Panc1 (cell line): ENCODE data around the gene POLR3F. TPM values are rescaled to one million over a fixed set of nuclear protein-coding genes. Genes with fewer than 3 reads are reported as not detected.
A peak's percentile ranks its signal among the peaks of the same experiment; 100 is the strongest.

Experiments
- ATAC-seq: fragments of 200-7000 bp; cut with Tn5 transposase; 2 replicates; pipeline ENCODE4 v1.9.1; 2020; ENCODE audit warnings: mild to moderate bottlenecking, moderate library complexity
- Bru-seq: library from RNA; stranded (reverse); fragments of 400-500 nt; gene quantifications from one replicate; lab custom pipeline; 2021; lab: Mats Ljungman, UMichigan
- BruChase-seq, 2 experiments: library from RNA; stranded (reverse); fragments of 400-500 nt; gene quantifications; one replicate each; lab custom pipeline; 2021; lab: Mats Ljungman, UMichigan
- BruUV-seq: library from RNA; stranded (reverse); fragments of 400-500 nt; replicated peaks from 2 replicates; lab custom pipeline; 2021; lab: Mats Ljungman, UMichigan
- CTCF ChIA-PET: fragments of 300-600 bp; sonication (Branson Sonifier 250); formaldehyde crosslinking; loops from one replicate; lab custom pipeline; 2022; ENCODE audit warnings: antibody characterized with exemption; lab: Charles Lee
- POLR2A ChIA-PET: fragments of 300-600 bp; sonication (Branson Sonifier 250); formaldehyde crosslinking; loops from one replicate; lab custom pipeline; 2022; ENCODE audit warnings: antibody characterized with exemption; lab: Charles Lee
- DNase-seq: peaks from one replicate; pipeline ENCODE4 v3.0.0-alpha.2; 2010; ENCODE audit warnings: low read depth, low spot score
- H3K27ac ChIP-seq: 2 replicates; pipeline ENCODE4 v1.5.1; 2011; ENCODE audit warnings: mild to moderate bottlenecking, low read length, inconsistent platforms
- H3K27me3 ChIP-seq: fragments of 200-500 bp; sonication (Bioruptor generic); 2 replicates; pipeline ENCODE4 v1.6.0; 2014; ENCODE audit warnings: low read length, inconsistent platforms; ENCODE audit not compliant: control insufficient read depth, insufficient read depth
- H3K36me3 ChIP-seq: fragments of 200-500 bp; sonication (Bioruptor generic); 2 replicates; pipeline ENCODE4 v1.5.1; 2014; ENCODE audit warnings: inconsistent platforms, mild to moderate bottlenecking, low read length, moderate library complexity; ENCODE audit not compliant: control insufficient read depth, insufficient read depth
- H3K4me1 ChIP-seq: 2 replicates; pipeline ENCODE4 v1.5.1; 2011; ENCODE audit warnings: inconsistent platforms, mild to moderate bottlenecking, low read length, moderate library complexity; ENCODE audit not compliant: control insufficient read depth, insufficient read depth
- H3K4me3 ChIP-seq, 2 experiments: 2 replicates each; pipeline ENCODE4 v1.5.1; 2011 to 2012; ENCODE audit warnings: low read depth in 2 of 2, low read length in 2 of 2, mild to moderate bottlenecking in 2 of 2, inconsistent platforms in 1 of 2, moderate library complexity in 1 of 2
- H3K9me3 ChIP-seq: fragments of 200-500 bp; sonication (Bioruptor generic); 2 replicates; pipeline ENCODE4 v1.5.1; 2014; ENCODE audit warnings: low read depth, mild to moderate bottlenecking, inconsistent platforms, low read length, moderate library complexity; ENCODE audit not compliant: control insufficient read depth, insufficient read depth
- POLR2AphosphoS5 ChIP-seq: IDR thresholded peaks from 2 replicates; pipeline ENCODE4 v1.6.1; 2012; ENCODE audit warnings: mild to moderate bottlenecking, low read depth, low read length, moderate library complexity
- SIN3A ChIP-seq: IDR thresholded peaks from 2 replicates; pipeline ENCODE4 v1.6.1; 2012; ENCODE audit warnings: low read depth, mild to moderate bottlenecking, low read length, moderate library complexity, borderline replicate concordance; ENCODE audit not compliant: insufficient read depth
- TCF7L2 ChIP-seq: IDR thresholded peaks from 2 replicates; pipeline ENCODE4 v1.6.1; 2011; ENCODE audit warnings: mild to moderate bottlenecking, low read depth, low read length, inconsistent platforms
- in situ Hi-C: cut with HindIII; loops from 2 replicates; pipeline ENCODE4 v1.10.0; 2016; ENCODE audit warnings: low sequenced_read_pairs, low pct_unique_long_range_greater_than_20kb
- intact Hi-C: fragments of 100-400 bp; cut with micrococcal nuclease; formaldehyde crosslinking; loops from one replicate; pipeline ENCODE4 v1.10.0; 2022; ENCODE audit not compliant: unreplicated experiment
- long read RNA-seq: library from polyadenylated mRNA; unstranded; transcript quantifications from one replicate; pipeline ENCODE4 v2.0.0, GENCODE V29; 2021; ENCODE audit not compliant: unreplicated experiment
- polyA plus RNA-seq: library from polyadenylated mRNA; unstranded; fragments of >200 nt; gene quantifications from one replicate; pipeline ENCODE4 v1.2.1, GENCODE V29; 2012; ENCODE audit warnings: missing spikeins; ENCODE audit not compliant: insufficient read length
- total RNA-seq: library from RNA; stranded (reverse); gene quantifications from one replicate; pipeline ENCODE4 v1.2.1, GENCODE V29; 2021; ENCODE audit not compliant: unreplicated experiment
- TF ChIP-seq, protein P1 (sequence below), 2 experiments: IDR thresholded peaks; 2 replicates each; pipeline ENCODE4 v1.6.1; 2011 to 2012; ENCODE audit warnings: low read depth in 2 of 2, control low read depth in 1 of 2, low read length in 1 of 2, mild to moderate bottlenecking in 1 of 2, moderate library complexity in 1 of 2; ENCODE audit not compliant: insufficient read depth in 1 of 2
- TF ChIP-seq, protein P2 (sequence below): fragments of 450-650 bp; IDR thresholded peaks from 2 replicates; pipeline ENCODE4 v1.5.1; 2017; ENCODE audit warnings: mild to moderate bottlenecking

Gene POLR3F, protein sequence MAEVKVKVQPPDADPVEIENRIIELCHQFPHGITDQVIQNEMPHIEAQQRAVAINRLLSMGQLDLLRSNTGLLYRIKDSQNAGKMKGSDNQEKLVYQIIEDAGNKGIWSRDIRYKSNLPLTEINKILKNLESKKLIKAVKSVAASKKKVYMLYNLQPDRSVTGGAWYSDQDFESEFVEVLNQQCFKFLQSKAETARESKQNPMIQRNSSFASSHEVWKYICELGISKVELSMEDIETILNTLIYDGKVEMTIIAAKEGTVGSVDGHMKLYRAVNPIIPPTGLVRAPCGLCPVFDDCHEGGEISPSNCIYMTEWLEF
- total RNA-seq = 11.1 TPM
- polyA plus RNA-seq = 8.0 TPM
- percentile 80 among the genes with signal in this experiment for Bru-seq, nascent RNA
- BruChase-seq, experiment 1, labeled RNA remaining after a 2-hour chase = percentile 80 among the genes with signal in this experiment
- percentile 69 among the genes with signal in this experiment for BruChase-seq, experiment 2, labeled RNA remaining after a 6-hour chase
- long read RNA-seq, transcript POLR3F-201 (9 exons, 2,416 nt) = major isoform, 13 of 16 reads
- long read RNA-seq, partial matches to known transcripts = 1 of 16 reads
- long read RNA-seq, other reads (novel, unspliced or antisense) = 2 of 16 reads

DNA sequence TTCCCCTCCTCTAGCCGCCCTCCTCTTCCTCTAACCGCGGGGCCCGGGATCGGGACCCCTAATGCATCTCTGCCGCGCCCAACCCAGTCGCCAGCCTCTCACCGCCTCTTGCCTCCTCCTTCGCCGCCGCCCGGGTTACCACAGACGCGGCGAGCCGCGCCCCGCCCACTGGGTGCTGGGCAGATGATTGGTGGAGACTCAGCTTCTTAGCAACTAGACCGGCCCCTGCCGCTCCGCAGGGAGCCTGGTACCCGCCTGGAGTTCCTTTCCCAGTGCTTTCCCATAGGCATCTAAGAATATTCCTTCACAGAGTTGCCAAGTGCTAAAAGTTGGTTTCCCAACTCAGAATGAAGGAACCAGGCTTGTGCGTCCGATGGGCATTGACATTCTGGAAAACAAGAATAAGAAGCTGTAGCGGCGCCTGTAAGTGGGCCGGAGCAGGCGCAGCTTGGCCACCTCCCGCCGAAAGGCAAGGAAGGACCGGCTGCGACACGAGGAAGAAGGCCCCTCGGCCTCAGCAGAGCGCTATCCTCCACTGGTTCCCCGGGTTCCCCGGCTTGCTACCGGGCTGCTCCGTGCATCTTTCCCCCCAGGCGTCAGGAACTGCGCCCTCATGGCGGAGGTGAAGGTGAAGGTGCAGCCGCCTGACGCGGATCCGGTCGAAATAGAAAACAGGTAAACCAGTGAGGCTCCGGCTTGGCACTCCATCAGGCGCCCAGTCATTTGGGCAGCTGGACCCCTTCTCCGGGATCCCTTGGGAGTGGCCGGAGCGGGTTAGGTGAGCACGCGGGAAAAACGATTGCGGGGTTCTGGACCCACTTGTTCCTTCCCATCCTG lies at the start of gene POLR3F, which contains the start of gene DZANK1:
Gene POLR3F, plus strand, starts transcription at position 497 of the 837 bp plus-strand sequence. Its CDS starts 117 bp downstream, at position 614.
Gene DZANK1, minus strand, starts transcription at position 137 of the 837 bp plus-strand sequence. CDS start 1,672 bp downstream, outside the sequence.
- H3K4me3 ChIP-seq = peak within 1 kb of the TSS; percentile 98 to 99
- TF ChIP-seq POLR2AphosphoS5 (peak; percentile 52; the same call in 1 of the 2 replicates), SIN3A (no peak; the same call in 1 of the 2 replicates)
- in situ Hi-C loops = no loop called here
- no peaks in the 10 kb centered on the region for H3K27me3 ChIP-seq
- peak; percentile 93 for DNase-seq
- intact Hi-C loops = loop anchor here (5.0 kb wide), 1 partner anchor 180 kb away; the partner anchor contains the start of gene ZNF133
- peaks cover 18% of the 10 kb centered on the region for H3K4me1 ChIP-seq
- ChIA-PET POLR2A (interaction anchor here (1.0 to 1.5 kb wide), 2 partner anchors 40 to 42 kb away, joined by 4 read pairs; no protein-coding TSS in a partner anchor), CTCF (interaction anchor here (0.6 kb wide), 1 partner anchor 61 kb away, joined by 3 read pairs; no protein-coding TSS in a partner anchor)
- no peaks in the 10 kb centered on the region; the same call in 1 of the 2 replicates for H3K36me3 ChIP-seq
- no TSS peak for BruUV-seq
- no peaks in the 10 kb centered on the region for H3K9me3 ChIP-seq
- H3K27ac ChIP-seq = peak within 1 kb of the TSS; percentile 90
- peak; percentile 100 for ATAC-seq

DNA sequence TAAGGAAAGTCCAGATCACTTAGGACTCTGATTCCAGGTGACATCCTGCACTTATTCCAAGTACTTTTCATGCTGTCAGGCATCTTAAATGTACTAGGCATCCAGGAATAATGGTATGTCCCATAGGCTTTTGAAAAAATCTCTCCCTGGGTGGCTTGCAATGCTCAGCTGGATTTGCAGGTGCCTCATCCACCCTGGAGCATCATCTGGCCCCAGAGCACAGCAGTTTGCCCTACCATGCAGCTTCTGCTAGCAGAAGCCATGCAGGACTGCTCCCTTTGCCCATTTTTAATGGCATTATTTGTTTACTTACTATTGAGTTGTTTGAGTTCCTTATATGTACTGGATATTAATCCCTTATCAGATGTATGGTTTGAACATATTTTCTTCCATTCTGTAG lies 45.6 kb upstream of the POLR3F start:
- in situ Hi-C loops (no loop called here), intact Hi-C loops (no loop called here)
- ChIA-PET POLR2A (no interaction called here), CTCF (no interaction called here)
- DNase-seq = no peak
- no TSS peak for BruUV-seq
- Histone ChIP-seq H3K4me1 (no peaks in the 10 kb centered on the region), H3K4me3 (no peak overlapping the region), H3K36me3 (no peaks in the 10 kb centered on the region), H3K27ac (no peak overlapping the region), H3K27me3 (no peaks in the 10 kb centered on the region), H3K9me3 (no peaks in the 10 kb centered on the region)
- no peak for TF ChIP-seq TCF7L2
- no peak for TF ChIP-seq POLR2AphosphoS5
- TF ChIP-seq, protein P1, sequence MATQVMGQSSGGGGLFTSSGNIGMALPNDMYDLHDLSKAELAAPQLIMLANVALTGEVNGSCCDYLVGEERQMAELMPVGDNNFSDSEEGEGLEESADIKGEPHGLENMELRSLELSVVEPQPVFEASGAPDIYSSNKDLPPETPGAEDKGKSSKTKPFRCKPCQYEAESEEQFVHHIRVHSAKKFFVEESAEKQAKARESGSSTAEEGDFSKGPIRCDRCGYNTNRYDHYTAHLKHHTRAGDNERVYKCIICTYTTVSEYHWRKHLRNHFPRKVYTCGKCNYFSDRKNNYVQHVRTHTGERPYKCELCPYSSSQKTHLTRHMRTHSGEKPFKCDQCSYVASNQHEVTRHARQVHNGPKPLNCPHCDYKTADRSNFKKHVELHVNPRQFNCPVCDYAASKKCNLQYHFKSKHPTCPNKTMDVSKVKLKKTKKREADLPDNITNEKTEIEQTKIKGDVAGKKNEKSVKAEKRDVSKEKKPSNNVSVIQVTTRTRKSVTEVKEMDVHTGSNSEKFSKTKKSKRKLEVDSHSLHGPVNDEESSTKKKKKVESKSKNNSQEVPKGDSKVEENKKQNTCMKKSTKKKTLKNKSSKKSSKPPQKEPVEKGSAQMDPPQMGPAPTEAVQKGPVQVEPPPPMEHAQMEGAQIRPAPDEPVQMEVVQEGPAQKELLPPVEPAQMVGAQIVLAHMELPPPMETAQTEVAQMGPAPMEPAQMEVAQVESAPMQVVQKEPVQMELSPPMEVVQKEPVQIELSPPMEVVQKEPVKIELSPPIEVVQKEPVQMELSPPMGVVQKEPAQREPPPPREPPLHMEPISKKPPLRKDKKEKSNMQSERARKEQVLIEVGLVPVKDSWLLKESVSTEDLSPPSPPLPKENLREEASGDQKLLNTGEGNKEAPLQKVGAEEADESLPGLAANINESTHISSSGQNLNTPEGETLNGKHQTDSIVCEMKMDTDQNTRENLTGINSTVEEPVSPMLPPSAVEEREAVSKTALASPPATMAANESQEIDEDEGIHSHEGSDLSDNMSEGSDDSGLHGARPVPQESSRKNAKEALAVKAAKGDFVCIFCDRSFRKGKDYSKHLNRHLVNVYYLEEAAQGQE (IDR thresholded peaks at IDR 0.05; ENCODE audit: insufficient read depth in 1 of 2, low read depth in 2 of 2, low read length in 1 of 2) = no peak
- TF ChIP-seq, protein P2, sequence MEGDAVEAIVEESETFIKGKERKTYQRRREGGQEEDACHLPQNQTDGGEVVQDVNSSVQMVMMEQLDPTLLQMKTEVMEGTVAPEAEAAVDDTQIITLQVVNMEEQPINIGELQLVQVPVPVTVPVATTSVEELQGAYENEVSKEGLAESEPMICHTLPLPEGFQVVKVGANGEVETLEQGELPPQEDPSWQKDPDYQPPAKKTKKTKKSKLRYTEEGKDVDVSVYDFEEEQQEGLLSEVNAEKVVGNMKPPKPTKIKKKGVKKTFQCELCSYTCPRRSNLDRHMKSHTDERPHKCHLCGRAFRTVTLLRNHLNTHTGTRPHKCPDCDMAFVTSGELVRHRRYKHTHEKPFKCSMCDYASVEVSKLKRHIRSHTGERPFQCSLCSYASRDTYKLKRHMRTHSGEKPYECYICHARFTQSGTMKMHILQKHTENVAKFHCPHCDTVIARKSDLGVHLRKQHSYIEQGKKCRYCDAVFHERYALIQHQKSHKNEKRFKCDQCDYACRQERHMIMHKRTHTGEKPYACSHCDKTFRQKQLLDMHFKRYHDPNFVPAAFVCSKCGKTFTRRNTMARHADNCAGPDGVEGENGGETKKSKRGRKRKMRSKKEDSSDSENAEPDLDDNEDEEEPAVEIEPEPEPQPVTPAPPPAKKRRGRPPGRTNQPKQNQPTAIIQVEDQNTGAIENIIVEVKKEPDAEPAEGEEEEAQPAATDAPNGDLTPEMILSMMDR = no peak
- TF ChIP-seq SIN3A = no peak
- ATAC-seq = no peak
